KMS-11 (cell line): ENCODE measurements around the gene C1QL2.

Experiments used
- H2AFZ ChIP-seq: fragments of 200-600 bp; sonication (generic); 2 replicates; pipeline ENCODE4 v1.6.1; 2016; ENCODE audit warnings: antibody characterized with exemption, mixed run types, low read depth
- H3K27ac ChIP-seq: fragments of 200-600 bp; sonication (generic); 2 replicates; pipeline ENCODE4 v1.6.1; 2016; ENCODE audit warnings: mild to moderate bottlenecking, mixed run types
- H3K27me3 ChIP-seq: fragments of 200-600 bp; sonication (generic); 2 replicates; pipeline ENCODE4 v1.6.1; 2017; ENCODE audit warnings: mild to moderate bottlenecking, low read depth, mixed run types, moderate library complexity; ENCODE audit not compliant: insufficient read depth
- H3K36me3 ChIP-seq: fragments of 200-600 bp; sonication (generic); 2 replicates; pipeline ENCODE4 v1.6.1; 2017; ENCODE audit warnings: mild to moderate bottlenecking, mixed run types; ENCODE audit not compliant: insufficient read depth
- H3K4me1 ChIP-seq: fragments of 200-600 bp; sonication (generic); 2 replicates; pipeline ENCODE4 v1.6.1; 2016; ENCODE audit warnings: mild to moderate bottlenecking, low read depth, mixed run types; ENCODE audit not compliant: poor library complexity, severe bottlenecking
- H3K4me2 ChIP-seq: fragments of 200-600 bp; sonication (generic); 2 replicates; pipeline ENCODE4 v1.7.0; 2016; ENCODE audit warnings: mild to moderate bottlenecking, mixed run types
- H3K4me3 ChIP-seq: fragments of 200-600 bp; sonication (generic); IDR thresholded peaks from 2 replicates; pipeline ENCODE4 v1.6.1; 2017; ENCODE audit warnings: low read depth, low read length, mixed read lengths; ENCODE audit not compliant: insufficient read depth
- H3K79me2 ChIP-seq: fragments of 200-600 bp; sonication (generic); 2 replicates; pipeline ENCODE4 v1.6.1; 2016; ENCODE audit warnings: low read depth, mixed run types; ENCODE audit not compliant: insufficient read depth
- H3K9ac ChIP-seq: fragments of 200-600 bp; sonication (generic); 2 replicates; pipeline ENCODE4 v1.6.1; 2016; ENCODE audit warnings: mild to moderate bottlenecking, mixed run types
- H4K20me1 ChIP-seq: fragments of 200-600 bp; sonication (generic); 2 replicates; pipeline ENCODE4 v1.6.1; 2016; ENCODE audit warnings: mild to moderate bottlenecking, mixed run types; ENCODE audit not compliant: insufficient read depth
- TF ChIP-seq, protein P1 (sequence below): fragments of 200-600 bp; sonication (generic); conservative IDR thresholded peaks from 2 replicates; pipeline ENCODE4 v1.6.1; 2017; ENCODE audit warnings: low read depth, mild to moderate bottlenecking, antibody characterized with exemption, low read length, moderate library complexity, mixed read lengths

Gene C1QL2

DNA sequence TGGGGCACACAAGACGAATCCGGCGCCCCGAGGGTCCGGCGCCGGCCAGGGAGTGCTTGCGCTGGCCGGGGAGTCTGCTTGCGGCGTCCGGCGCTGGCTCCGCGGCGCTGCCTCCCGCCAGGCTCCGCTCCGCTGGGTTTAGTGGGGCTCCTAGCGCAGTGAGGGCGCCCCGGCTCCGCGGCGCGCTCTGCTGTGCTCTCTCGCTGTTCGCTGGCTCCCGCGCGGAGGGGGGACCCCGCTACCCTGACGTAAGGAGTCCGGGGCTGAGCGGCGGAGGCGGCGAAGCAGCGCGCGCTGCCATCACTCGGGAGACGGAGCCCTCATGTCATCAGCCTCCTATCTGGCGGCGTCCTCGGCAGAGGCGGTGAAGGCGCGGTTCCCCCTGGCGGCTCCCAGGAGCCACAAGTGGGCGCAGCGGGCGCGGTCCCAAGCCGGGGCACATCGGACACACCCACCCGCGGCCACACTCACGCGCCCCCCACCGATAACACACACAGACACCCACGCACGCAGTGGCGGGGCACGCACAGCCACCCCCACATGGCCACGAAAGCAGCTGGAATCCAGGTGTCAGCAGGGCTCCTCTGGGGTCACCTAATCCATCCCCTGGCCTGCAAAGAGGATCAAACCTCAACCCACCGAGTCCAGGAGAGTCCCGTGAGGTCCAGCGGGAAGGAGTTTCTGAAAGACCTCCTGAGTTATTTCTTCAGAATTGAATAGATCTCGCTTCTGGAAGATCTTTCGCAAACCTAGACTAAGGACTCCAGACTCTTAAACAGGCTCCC lies at the start of gene C1QL2:
C1QL2 (minus strand) TSS at position 189 of the 785 bp plus-strand sequence. CDS start 482 bp downstream, outside the sequence.
- Histone ChIP-seq H4K20me1 (no peaks in the 10 kb centered on the region), H3K27ac (no peak within 1 kb of the TSS), H3K4me1 (no peaks in the 10 kb centered on the region), H3K27me3 (no peaks in the 10 kb centered on the region), H3K4me2 (no peak within 1 kb of the TSS), H3K36me3 (no peaks in the 10 kb centered on the region), H3K79me2 (no peaks in the 10 kb centered on the region), H3K4me3 (no peak within 1 kb of the TSS), H2AFZ (no peak within 1 kb of the TSS), H3K9ac (no peak within 1 kb of the TSS)
- TF ChIP-seq, protein P1, sequence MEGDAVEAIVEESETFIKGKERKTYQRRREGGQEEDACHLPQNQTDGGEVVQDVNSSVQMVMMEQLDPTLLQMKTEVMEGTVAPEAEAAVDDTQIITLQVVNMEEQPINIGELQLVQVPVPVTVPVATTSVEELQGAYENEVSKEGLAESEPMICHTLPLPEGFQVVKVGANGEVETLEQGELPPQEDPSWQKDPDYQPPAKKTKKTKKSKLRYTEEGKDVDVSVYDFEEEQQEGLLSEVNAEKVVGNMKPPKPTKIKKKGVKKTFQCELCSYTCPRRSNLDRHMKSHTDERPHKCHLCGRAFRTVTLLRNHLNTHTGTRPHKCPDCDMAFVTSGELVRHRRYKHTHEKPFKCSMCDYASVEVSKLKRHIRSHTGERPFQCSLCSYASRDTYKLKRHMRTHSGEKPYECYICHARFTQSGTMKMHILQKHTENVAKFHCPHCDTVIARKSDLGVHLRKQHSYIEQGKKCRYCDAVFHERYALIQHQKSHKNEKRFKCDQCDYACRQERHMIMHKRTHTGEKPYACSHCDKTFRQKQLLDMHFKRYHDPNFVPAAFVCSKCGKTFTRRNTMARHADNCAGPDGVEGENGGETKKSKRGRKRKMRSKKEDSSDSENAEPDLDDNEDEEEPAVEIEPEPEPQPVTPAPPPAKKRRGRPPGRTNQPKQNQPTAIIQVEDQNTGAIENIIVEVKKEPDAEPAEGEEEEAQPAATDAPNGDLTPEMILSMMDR, result no peak

DNA sequence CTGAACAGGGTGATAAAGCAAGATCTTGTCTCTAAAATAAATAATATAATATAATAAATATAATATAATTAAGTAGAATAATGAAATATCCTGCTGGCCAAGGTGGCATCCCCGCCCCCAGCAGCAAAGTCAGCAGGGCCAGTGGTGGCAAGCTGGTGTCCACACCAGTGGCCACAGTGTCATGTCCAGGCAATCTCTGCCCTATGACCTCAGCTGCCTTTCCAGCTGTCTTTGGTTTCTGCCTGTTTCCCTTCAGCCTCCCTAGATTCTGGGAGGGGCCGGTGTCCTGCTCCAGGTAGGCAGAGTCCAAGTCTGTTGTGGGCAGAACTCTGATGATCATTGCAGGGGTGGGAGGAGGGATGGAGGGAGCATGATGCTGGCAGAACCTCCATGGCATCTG lies 48.9 kb upstream of the C1QL2 start:
- Histone ChIP-seq H3K9ac (no peak overlapping the region), H3K36me3 (no peaks in the 10 kb centered on the region), H3K4me1 (no peaks in the 10 kb centered on the region), H3K27ac (no peak overlapping the region), H3K79me2 (no peaks in the 10 kb centered on the region), H3K4me3 (no peak overlapping the region), H3K27me3 (no peaks in the 10 kb centered on the region), H2AFZ (no peak overlapping the region), H3K4me2 (no peak overlapping the region), H4K20me1 (no peaks in the 10 kb centered on the region)
- TF ChIP-seq, protein P1, result no peak

DNA sequence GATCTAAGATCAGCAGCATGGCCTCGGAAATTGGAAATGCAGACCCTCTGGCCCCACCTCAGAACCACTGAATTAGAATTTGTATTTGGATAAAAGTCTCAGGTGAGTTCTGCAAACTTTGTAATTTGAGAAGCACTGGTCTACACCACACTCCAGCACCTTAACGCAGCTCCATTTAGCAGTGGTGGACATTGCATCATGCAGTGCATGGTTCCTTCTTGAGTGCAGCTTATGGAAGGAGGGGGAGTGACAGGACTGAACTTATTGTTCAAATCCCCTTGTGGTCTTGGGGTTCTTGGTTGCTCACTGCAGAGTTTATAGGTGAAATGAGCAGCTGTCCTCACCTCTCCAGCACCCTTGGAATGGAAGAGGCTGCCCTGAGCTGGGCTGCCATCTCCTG lies 47.6 kb upstream of the C1QL2 start:
- H3K4me1 ChIP-seq, result no peaks in the 10 kb centered on the region
- no peaks in the 10 kb centered on the region for H4K20me1 ChIP-seq
- H3K4me2 ChIP-seq, result no peak overlapping the region
- TF ChIP-seq, protein P1, result no peak
- H3K27me3 ChIP-seq, result no peaks in the 10 kb centered on the region
- H3K79me2 ChIP-seq, result no peaks in the 10 kb centered on the region
- H2AFZ ChIP-seq, result no peak overlapping the region
- H3K36me3 ChIP-seq, result no peaks in the 10 kb centered on the region
- H3K9ac ChIP-seq, result no peak overlapping the region
- no peak overlapping the region for H3K27ac ChIP-seq
- H3K4me3 ChIP-seq, result no peak overlapping the region

DNA sequence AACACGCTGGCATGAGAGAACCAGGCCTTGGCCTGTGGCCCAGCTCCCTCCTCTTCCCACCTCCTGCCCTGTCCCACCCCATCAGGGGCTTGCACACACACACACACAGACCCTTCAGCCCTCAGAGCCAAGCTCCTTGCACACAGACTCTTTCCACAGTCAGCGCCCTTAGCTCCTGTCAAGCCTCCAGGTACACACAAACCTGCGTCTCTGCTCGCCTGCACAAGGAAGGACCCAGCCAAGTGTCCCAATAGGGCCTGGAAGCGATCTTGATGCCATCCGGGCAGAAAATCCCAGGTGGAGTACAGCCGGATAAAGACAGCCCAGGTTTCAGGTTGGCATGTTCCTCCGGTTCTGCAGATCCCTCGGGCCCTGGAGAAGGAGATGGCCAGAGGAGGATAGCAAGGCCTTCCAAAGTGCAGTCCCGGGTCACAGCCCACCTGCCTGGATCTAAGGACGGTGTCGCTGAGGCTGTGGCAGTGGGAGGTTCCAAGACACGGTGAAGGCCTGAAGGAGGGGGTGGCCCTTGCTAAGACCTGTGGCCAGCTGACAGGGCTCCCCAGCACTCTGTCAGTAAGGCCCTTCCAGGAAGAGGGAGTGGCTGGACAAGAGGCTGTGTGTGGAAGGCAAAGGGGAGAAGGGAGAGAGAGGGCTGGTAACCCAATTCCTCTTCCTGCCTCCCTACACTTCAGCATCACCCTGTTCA lies 46.6 kb upstream of the C1QL2 start:
- no peaks in the 10 kb centered on the region for H4K20me1 ChIP-seq
- H3K9ac ChIP-seq, result no peak overlapping the region
- H3K4me2 ChIP-seq, result no peak overlapping the region
- no peak overlapping the region for H3K4me3 ChIP-seq
- H2AFZ ChIP-seq, result no peak overlapping the region
- TF ChIP-seq, protein P1, result no peak
- H3K27me3 ChIP-seq, result no peaks in the 10 kb centered on the region
- no peaks in the 10 kb centered on the region for H3K4me1 ChIP-seq
- no peaks in the 10 kb centered on the region for H3K36me3 ChIP-seq
- H3K79me2 ChIP-seq, result no peaks in the 10 kb centered on the region
- no peak overlapping the region for H3K27ac ChIP-seq
